Measurements from ENCODE around the gene SNCA.

- no peak for TF ChIP-seq CTCF (IDR thresholded peaks at IDR 0.05)
- no peak for TF ChIP-seq POLR2A (IDR thresholded peaks at IDR 0.05)
These were observed 133.0 kb downstream of the SNCA start for GRCh38 chr4:89703829-89704590.

Data from esophagus squamous epithelium (tissue), 4 donors.